T-cell (primary cell): Measurements from ENCODE around the gene C1orf198. TPM values are rescaled to one million over a fixed set of nuclear protein-coding genes. Genes with fewer than 3 reads are reported as not detected.

Experiments
- ATAC-seq, 4 experiments: fragments of 200-7000 bp in 3 of 4; fragments of 150-1000 bp in 1 of 4; cut with Tn5 transposase; replicated peaks in 1 of 4; 1 replicate in 3 of 4; 2 replicates in 1 of 4; pipeline ENCODE4 v1.10.0; 2021; ENCODE audit warnings: moderate library complexity in 3 of 4, mild to moderate bottlenecking in 2 of 4, moderate number of reproducible peaks in 1 of 4
- CTCF ChIA-PET, 2 donors: fragments of 300-600 bp; sonication (Branson Sonifier 250); formaldehyde crosslinking; loops; one replicate each; lab custom pipeline; 2022; ENCODE audit warnings: antibody characterized with exemption in 2 of 2; lab: Charles Lee
- POLR2A ChIA-PET, 2 donors: fragments of 300-600 bp; sonication (Branson Sonifier 250); formaldehyde crosslinking; loops; one replicate each; lab custom pipeline; 2022; ENCODE audit warnings: antibody characterized with exemption in 2 of 2; lab: Charles Lee
- DNase-seq, 35 experiments: peaks; one replicate each; pipeline versions ENCODE4 v3.0.0 to v3.0.0-alpha.2; 2013 to 2023
- H3K27ac ChIP-seq: one replicate; pipeline ENCODE4 v1.5.1; 2013; ENCODE audit warnings: low read length
- H3K27me3 ChIP-seq, 2 experiments: replicated peaks in 1 of 2; 1 replicate in 1 of 2; 2 replicates in 1 of 2; pipeline versions ENCODE4 v1.6.1 to v1.7.0; 2013; ENCODE audit warnings: low read length in 1 of 2, mixed read lengths in 1 of 2; ENCODE audit not compliant: control insufficient read depth in 2 of 2, insufficient read depth in 2 of 2; ENCODE audit errors: extremely low read depth in 1 of 2
- H3K36me3 ChIP-seq, 2 donors: 1 replicate in 1 of 2; 2 replicates in 1 of 2; pipeline versions ENCODE4 v1.6.1 to v1.7.0; 2013; ENCODE audit warnings: low read length in 1 of 2; ENCODE audit not compliant: control insufficient read depth in 2 of 2, insufficient read depth in 1 of 2; ENCODE audit errors: extremely low read depth in 1 of 2
- H3K4me1 ChIP-seq, 2 experiments: 1 replicate in 1 of 2; 2 replicates in 1 of 2; pipeline versions ENCODE4 v1.6.1 to v1.7.0; 2013; ENCODE audit warnings: low read length in 2 of 2, mixed read lengths in 1 of 2; ENCODE audit not compliant: insufficient read depth in 2 of 2, control insufficient read depth in 1 of 2; ENCODE audit errors: extremely low read depth in 1 of 2
- H3K4me3 ChIP-seq, 2 donors: 1 replicate in 1 of 2; 2 replicates in 1 of 2; pipeline versions ENCODE4 v1.5.1 to v1.7.0; 2013; ENCODE audit warnings: mild to moderate bottlenecking in 2 of 2, low read length in 1 of 2, moderate library complexity in 1 of 2; ENCODE audit not compliant: control insufficient read depth in 1 of 2; ENCODE audit errors: extremely low read depth in 1 of 2
- H3K9me3 ChIP-seq: 2 replicates; pipeline ENCODE4 v1.7.0; 2013
- H3K27ac Mint-ChIP-seq, 2 donors: one replicate each; pipeline ENCODE4 v1.8.0; 2020 to 2021; ENCODE audit warnings: mild to moderate bottlenecking in 2 of 2, mixed read lengths in 2 of 2
- H3K27me3 Mint-ChIP-seq, 2 donors: one replicate each; pipeline ENCODE4 v1.8.0; 2021 to 2022; ENCODE audit warnings: mixed read lengths in 2 of 2
- H3K36me3 Mint-ChIP-seq: one replicate; pipeline ENCODE4 v1.8.0; 2021; ENCODE audit warnings: mixed read lengths
- H3K4me1 Mint-ChIP-seq, 3 donors: one replicate each; pipeline ENCODE4 v1.8.0; 2020 to 2022; ENCODE audit warnings: mixed read lengths in 3 of 3, mild to moderate bottlenecking in 1 of 3
- H3K4me3 Mint-ChIP-seq, 3 donors: one replicate each; pipeline ENCODE4 v1.8.0; 2020 to 2022; ENCODE audit warnings: mild to moderate bottlenecking in 3 of 3, mixed read lengths in 3 of 3, moderate library complexity in 3 of 3
- H3K9me3 Mint-ChIP-seq, 3 donors: one replicate each; pipeline ENCODE4 v1.8.0; 2020 to 2022; ENCODE audit warnings: mixed read lengths in 3 of 3
- WGBS: methylation state at CpG from one replicate; pipeline ENCODE4 v1.1.5; 2013; ENCODE audit warnings: missing lambda C conversion rate; ENCODE audit not compliant: insufficient coverage; 5-methylcytosine and 5-hydroxymethylcytosine counted together
- total RNA-seq, 35 experiments: library from RNA in 6 of 35; stranded (reverse) in 6 of 35; fragments of 120-200 nt in 1 of 35; gene quantifications; one replicate each; pipeline versions ENCODE4 v1.2.1 to v1.2.4 and lab custom pipeline; 2013 to 2026

Gene C1orf198
- total RNA-seq, 5 donors from 2014 or later (not counting 1 experiment from before 2014, with no cell fraction given) = 3.6 to 5.9 (median 5.6) TPM

DNA sequence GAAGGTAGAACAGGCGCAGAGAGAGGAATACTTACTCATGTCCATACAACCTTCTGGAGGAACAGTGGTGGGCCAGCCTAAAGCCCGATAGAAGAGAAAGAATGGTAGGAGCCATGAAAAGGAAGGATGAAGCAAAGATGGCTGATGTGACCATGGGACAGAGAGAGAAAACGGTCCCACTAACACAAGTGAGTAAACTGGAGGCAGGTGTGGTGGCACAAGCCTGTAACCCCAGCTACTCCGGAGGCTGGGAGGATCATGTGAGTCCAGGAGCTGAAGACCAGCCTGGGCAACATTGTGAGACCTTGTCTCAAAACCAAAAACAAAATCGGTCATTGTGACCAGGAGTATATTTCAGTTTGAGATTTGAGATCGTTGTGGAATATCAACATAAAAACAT, 49.4 kb downstream of the C1orf198 start:
- Mint-ChIP-seq H3K27ac (no peak overlapping the region), H3K36me3 (no peaks in the 10 kb centered on the region), H3K4me3 (no peak overlapping the region), H3K27me3 (peaks cover 40 to 41% of the 10 kb centered on the region in 2 donors), H3K4me1 (no peaks in the 10 kb centered on the region), H3K9me3 (peaks cover 2% of the 10 kb centered on the region in 3 donors)
- DNase-seq (no peak), ATAC-seq (no peak)
- no peaks in the 10 kb centered on the region for H3K36me3 ChIP-seq
- H3K27ac ChIP-seq = no peak overlapping the region
- 68% methylated on average over 2 of the region's 6 CpGs for WGBS
- H3K4me3 ChIP-seq = no peak overlapping the region
- H3K27me3 ChIP-seq = peaks cover 0 to 12% of the 10 kb centered on the region in 2 experiments
- ChIA-PET POLR2A (no interaction called here), CTCF (no interaction called here)
- no peaks in the 10 kb centered on the region for H3K9me3 ChIP-seq
- H3K4me1 ChIP-seq = no peaks in the 10 kb centered on the region

DNA sequence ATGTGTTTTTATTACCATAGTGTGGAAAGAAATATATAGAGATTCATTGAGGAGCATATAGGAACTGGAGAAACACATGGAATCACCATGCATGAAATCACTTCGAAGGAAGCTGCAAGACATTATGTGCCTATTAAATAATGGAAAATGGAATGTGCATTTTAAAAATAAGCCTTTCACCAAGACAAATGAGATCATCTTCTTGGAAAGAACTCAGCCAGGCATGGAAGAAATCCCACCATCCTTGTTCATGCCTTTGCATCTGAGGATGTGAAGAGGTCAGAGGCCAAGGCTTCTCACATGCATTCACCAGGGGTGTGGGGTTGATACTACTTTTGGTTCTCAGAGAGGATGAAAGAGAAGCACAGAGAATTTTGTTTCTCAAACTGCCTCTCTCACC, 50.0 kb downstream of the C1orf198 start:
- Mint-ChIP-seq H3K4me1 (no peaks in the 10 kb centered on the region), H3K4me3 (no peak overlapping the region), H3K27ac (no peak overlapping the region), H3K27me3 (peaks cover 40 to 41% of the 10 kb centered on the region in 2 donors), H3K36me3 (no peaks in the 10 kb centered on the region), H3K9me3 (peaks cover 5 to 7% (median 5%) of the 10 kb centered on the region in 3 donors)
- DNase-seq = no peak
- no peak overlapping the region for H3K27ac ChIP-seq
- no peak overlapping the region for H3K4me3 ChIP-seq
- ChIA-PET CTCF (no interaction called here), POLR2A (no interaction called here)
- peaks cover 0 to 12% of the 10 kb centered on the region in 2 experiments for H3K27me3 ChIP-seq
- no peak for ATAC-seq
- no peaks in the 10 kb centered on the region for H3K4me1 ChIP-seq
- no peaks in the 10 kb centered on the region for H3K9me3 ChIP-seq
- no peaks in the 10 kb centered on the region for H3K36me3 ChIP-seq
- WGBS = no CpG with 5 or more reads among the region's 1 CpG

DNA sequence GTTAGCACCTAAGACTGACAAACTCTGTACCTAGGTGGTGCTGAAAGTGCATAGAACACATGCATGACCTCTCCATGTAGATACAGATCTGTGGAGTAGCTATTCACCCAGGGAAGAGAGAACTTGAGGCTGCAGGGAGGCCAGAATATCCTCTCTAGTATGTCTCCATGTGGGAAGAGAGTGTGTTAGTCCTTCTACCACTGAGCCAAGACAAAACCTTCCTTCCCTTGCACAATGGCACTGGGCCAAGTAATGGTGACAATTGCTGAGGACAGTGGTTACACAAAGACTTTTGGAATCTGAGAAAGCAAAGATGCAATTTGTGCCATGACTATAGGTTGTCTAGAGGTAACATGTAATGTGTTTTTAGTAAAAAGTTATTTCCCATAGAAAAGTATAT, 52.3 kb downstream of the C1orf198 start:
- Histone ChIP-seq H3K4me1 (no peaks in the 10 kb centered on the region), H3K27ac (no peak overlapping the region), H3K36me3 (no peaks in the 10 kb centered on the region), H3K4me3 (no peak overlapping the region), H3K9me3 (no peaks in the 10 kb centered on the region), H3K27me3 (peaks cover 0 to under 1% of the 10 kb centered on the region in 2 experiments)
- DNase-seq (no peak), ATAC-seq (no peak)
- Mint-ChIP-seq H3K27me3 (peaks cover 33% of the 10 kb centered on the region in 2 donors), H3K9me3 (peaks cover 5 to 25% (median 17%) of the 10 kb centered on the region in 3 donors), H3K4me3 (no peak overlapping the region), H3K4me1 (no peaks in the 10 kb centered on the region), H3K36me3 (no peaks in the 10 kb centered on the region), H3K27ac (no peak overlapping the region)
- POLR2A ChIA-PET = no interaction called here
- CTCF ChIA-PET = no interaction called here

DNA sequence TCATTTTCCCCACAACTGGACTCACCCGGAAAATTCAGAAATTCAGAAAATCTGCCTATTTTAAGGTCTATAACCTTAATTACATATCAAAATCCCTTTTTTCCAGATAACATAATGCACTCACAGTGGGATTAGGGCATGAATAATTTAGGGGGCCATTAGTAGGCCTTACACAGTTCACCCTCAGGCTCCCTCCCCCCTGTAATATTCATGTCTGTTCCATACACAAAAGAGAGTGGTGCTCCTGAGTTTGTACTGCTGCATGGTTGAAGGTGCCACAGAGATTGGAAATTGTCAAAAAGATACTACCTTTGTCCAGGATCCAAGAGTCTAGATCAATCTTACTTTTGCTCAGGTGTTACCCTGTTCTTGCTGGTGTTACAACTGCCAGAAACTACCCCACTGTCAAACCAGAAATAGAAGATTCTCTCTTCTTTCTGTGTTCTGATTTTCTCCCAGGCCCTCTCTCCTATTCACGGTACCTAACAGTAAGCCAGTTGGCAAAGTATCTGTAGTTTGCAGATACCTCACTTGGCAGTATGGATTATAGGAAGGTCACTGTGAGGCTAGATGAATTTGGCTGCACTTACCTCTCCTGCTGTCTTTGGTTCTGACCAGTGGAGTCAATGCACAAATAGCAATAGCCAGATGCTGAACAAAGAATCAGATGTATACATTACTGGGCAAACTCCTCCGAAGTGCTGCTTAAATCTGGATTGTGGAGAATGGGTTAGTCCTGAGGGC, 53.2 kb downstream of the C1orf198 start:
- WGBS = no CpG with 5 or more reads among the region's 3 CpGs

DNA sequence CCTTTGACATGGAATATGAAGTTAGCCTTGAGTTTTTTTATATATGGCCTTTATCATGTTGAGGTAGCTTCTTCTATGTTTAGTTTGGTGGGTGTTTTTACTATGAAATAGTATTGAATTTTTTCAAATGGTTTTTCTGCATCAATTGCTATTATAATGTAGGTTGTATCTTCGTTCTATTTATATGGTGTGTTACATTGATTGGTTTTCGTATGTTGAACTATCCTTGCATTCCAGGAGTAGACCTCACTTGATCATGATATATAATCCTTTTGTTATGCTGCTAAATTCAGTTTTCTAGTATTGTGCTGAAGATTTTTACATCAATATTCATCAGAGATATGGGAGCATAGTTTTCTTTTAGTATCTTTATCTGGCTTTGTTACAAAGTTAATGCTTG, 55.8 kb downstream of the C1orf198 start:
- ATAC-seq (no peak), DNase-seq (no peak)
- ChIA-PET CTCF (interaction anchor here (0.5 to 0.6 kb wide), 2 partner anchors 1043 to 1815 kb away, joined by 3 read pairs; no protein-coding TSS in a partner anchor), POLR2A (no interaction called here)
- Histone ChIP-seq H3K27ac (no peak overlapping the region), H3K9me3 (no peaks in the 10 kb centered on the region), H3K36me3 (no peaks in the 10 kb centered on the region), H3K4me1 (no peaks in the 10 kb centered on the region), H3K4me3 (no peak overlapping the region), H3K27me3 (peaks cover 0 to 5% of the 10 kb centered on the region in 2 experiments)
- H3K27me3 Mint-ChIP-seq = peaks cover 17 to 21% of the 10 kb centered on the region in 2 donors
- no CpG with 5 or more reads among the region's 2 CpGs for WGBS
- no peaks in the 10 kb centered on the region for H3K4me1 Mint-ChIP-seq
- H3K36me3 Mint-ChIP-seq = no peaks in the 10 kb centered on the region
- H3K4me3 Mint-ChIP-seq = no peak overlapping the region
- peaks cover 5 to 25% (median 17%) of the 10 kb centered on the region in 3 donors for H3K9me3 Mint-ChIP-seq
- no peak overlapping the region for H3K27ac Mint-ChIP-seq

More for the DNA sequence above, 53.2 kb downstream of the C1orf198 start:
- H3K27me3 ChIP-seq = no peaks in the 10 kb centered on the region
- Mint-ChIP-seq H3K36me3 (no peaks in the 10 kb centered on the region), H3K27ac (no peak overlapping the region), H3K27me3 (peaks cover 26 to 28% of the 10 kb centered on the region in 2 donors), H3K4me3 (no peak overlapping the region), H3K9me3 (peaks cover 5 to 25% (median 17%) of the 10 kb centered on the region in 3 donors), H3K4me1 (no peaks in the 10 kb centered on the region)
- H3K4me3 ChIP-seq = no peak overlapping the region
- no peaks in the 10 kb centered on the region for H3K36me3 ChIP-seq
- ChIA-PET CTCF (no interaction called here), POLR2A (no interaction called here)
- H3K9me3 ChIP-seq = no peaks in the 10 kb centered on the region
- H3K4me1 ChIP-seq = no peaks in the 10 kb centered on the region
- H3K27ac ChIP-seq = no peak overlapping the region
- no peak for DNase-seq
- no peak for ATAC-seq

DNA sequence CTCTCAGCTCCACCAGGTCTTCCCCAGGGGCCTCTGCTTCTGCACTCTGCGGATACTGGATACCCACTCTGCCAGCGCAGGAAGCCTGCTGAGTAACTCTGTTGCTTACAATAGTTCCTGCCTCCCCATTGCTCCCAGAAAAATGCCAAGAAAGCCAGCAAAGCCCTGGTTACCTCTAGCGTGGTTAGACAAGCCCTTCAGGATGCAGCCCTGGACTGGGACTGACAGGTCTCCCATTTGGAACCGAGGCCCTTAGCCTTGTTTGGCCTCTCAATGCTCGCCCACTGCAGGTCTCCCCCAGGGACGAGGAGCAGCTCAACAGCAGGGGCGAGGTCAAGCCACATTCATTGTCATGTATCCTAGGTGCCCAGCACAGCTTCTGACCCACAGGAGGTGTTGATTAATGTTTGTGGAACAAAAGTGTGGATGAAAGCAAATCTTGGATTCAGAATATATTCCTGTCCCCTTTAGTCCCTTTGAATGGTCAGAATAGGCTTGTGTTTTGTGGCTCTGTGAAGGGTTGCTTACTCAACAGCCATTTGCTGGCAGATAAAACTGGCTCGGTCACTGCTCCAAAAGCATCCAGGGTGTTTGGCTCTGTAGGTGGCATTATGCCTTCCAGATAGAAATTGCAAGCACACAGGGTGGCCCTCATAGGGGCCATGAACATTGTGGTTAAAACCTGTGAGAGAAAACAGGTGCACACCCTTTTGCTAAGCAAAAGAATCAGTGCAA, 58.9 kb downstream of the C1orf198 start:
- H3K27me3 Mint-ChIP-seq = peaks cover 0 to under 1% of the 10 kb centered on the region in 2 donors
- H3K9me3 Mint-ChIP-seq = peaks cover 5 to 25% (median 17%) of the 10 kb centered on the region in 3 donors
- Histone ChIP-seq H3K27ac (no peak overlapping the region), H3K27me3 (peaks cover 0 to 9% of the 10 kb centered on the region in 2 experiments), H3K9me3 (no peaks in the 10 kb centered on the region), H3K36me3 (no peaks in the 10 kb centered on the region), H3K4me3 (no peak overlapping the region), H3K4me1 (no peaks in the 10 kb centered on the region)
- no peak overlapping the region for H3K27ac Mint-ChIP-seq
- H3K4me3 Mint-ChIP-seq = no peak overlapping the region
- CTCF ChIA-PET = no interaction called here
- H3K36me3 Mint-ChIP-seq = no peaks in the 10 kb centered on the region
- POLR2A ChIA-PET = no interaction called here
- DNase-seq (no peak), ATAC-seq (no peak)
- no peaks in the 10 kb centered on the region for H3K4me1 Mint-ChIP-seq
- 79% methylated on average over 8 of the region's 8 CpGs for WGBS
